NT2/D1 (cell line): ENCODE measurements around the gene RANBP17.

Source experiments
- YY1 ChIP-seq: IDR thresholded peaks from 2 replicates; pipeline ENCODE4 v1.6.1; 2011; ENCODE audit not compliant: insufficient read length, insufficient read depth
- ZNF274 ChIP-seq: IDR thresholded peaks from 2 replicates; pipeline ENCODE4 v1.6.1; 2011; ENCODE audit warnings: mild to moderate bottlenecking, low read depth, low read length

DNA sequence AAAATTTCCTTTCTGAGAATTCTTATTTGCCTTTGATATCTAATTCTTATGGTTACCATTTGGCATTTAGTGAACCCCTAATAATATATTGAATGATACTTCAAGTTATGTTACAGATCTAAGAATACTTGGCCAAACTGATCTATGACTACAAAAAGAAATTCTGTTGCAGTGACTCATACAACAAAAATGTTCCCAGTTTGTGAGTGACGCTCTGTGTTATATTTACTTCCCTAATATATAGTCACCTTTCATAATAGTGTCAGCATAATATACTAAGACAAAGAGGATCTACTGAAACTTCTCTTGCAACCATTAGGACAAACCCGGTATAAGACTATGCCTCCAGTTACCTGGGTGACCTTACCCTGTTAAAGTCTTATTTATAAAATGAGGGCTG, 230.4 kb downstream of the RANBP17 start:
- no peak for TF ChIP-seq YY1
- TF ChIP-seq ZNF274 = no peak
